HepG2 (cell line): ENCODE data around the gene GPR107. TPM values are rescaled to one million over a fixed set of nuclear protein-coding genes. Genes with fewer than 3 reads are reported as not detected.

ENCODE experiments used
- ATAC-seq: fragments of 200-7000 bp; cut with Tn5 transposase; 3 replicates; pipeline ENCODE4 v1.9.1; 2020; ENCODE audit warnings: mild to moderate bottlenecking, moderate library complexity
- BruUV-seq: library from RNA; stranded (reverse); fragments of 400-500 nt; replicated peaks from 2 replicates; lab custom pipeline; 2021; lab: Mats Ljungman, UMichigan
- CTCF ChIA-PET: fragments of 300-600 bp; formaldehyde crosslinking; extraction: SDS; loops from one replicate; lab custom pipeline; 2021; ENCODE audit warnings: low total read pairs, inconsistent platforms, low intra/inter-chr PET ratio; lab: Yijun Ruan, JAX
- POLR2A ChIA-PET: fragments of 350-600 bp; sonication (Branson Sonifier 250); formaldehyde crosslinking; loops from one replicate; lab custom pipeline; 2020; ENCODE audit warnings: antibody characterized with exemption, inconsistent platforms; lab: Yijun Ruan, JAX
- DNase-seq: peaks from one replicate; pipeline ENCODE4 v3.0.0-alpha.2; 2015; ENCODE audit warnings: low spot score
- FAIRE-seq: peaks from 3 replicates; lab custom pipeline; 2011; peaks lifted over from hg19 to GRCh38; lab: Jason Lieb, UNC
- H2AFZ ChIP-seq: one replicate; pipeline ENCODE4 v1.6.1; 2011; ENCODE audit warnings: low read length, inconsistent platforms
- H3K27ac ChIP-seq: fragments of 300-600 bp; 3 replicates; pipeline ENCODE4 v1.8.0; 2011; ENCODE audit warnings: mixed run types, mild to moderate bottlenecking, mixed read lengths, low read length, inconsistent platforms; ENCODE audit not compliant: insufficient read depth; ENCODE audit errors: extremely low read length
- H3K27me3 ChIP-seq, 2 experiments: fragments of 200-600 bp in 1 of 2; 2 replicates in 1 of 2; 3 replicates in 1 of 2; pipeline versions ENCODE4 v1.6.0 to v1.8.0; 2011; ENCODE audit warnings: low read length in 2 of 2, mild to moderate bottlenecking in 2 of 2, moderate library complexity in 2 of 2, inconsistent platforms in 1 of 2; ENCODE audit not compliant: insufficient read depth in 2 of 2, control insufficient read depth in 1 of 2
- H3K36me3 ChIP-seq, 2 experiments: fragments of 200-600 bp in 1 of 2; replicated peaks in 1 of 2; 2 replicates in 1 of 2; 3 replicates in 1 of 2; pipeline versions ENCODE4 v1.5.1 to v1.8.0; 2011; ENCODE audit warnings: low read length in 2 of 2, inconsistent platforms in 1 of 2; ENCODE audit not compliant: insufficient read depth in 2 of 2, control insufficient read depth in 1 of 2
- H3K4me1 ChIP-seq: 2 replicates; pipeline ENCODE4 v1.5.1; 2012; ENCODE audit warnings: low read length, inconsistent platforms; ENCODE audit not compliant: insufficient read depth
- H3K4me2 ChIP-seq: 2 replicates; pipeline ENCODE4 v1.6.0; 2011; ENCODE audit warnings: low read depth, low read length, inconsistent platforms
- H3K4me3 ChIP-seq, 3 experiments: fragments of 200-600 bp in 1 of 3; sonication (generic), shearing (Covaris generic) in 1 of 3; replicated peaks in 1 of 3; 2 replicates each; pipeline ENCODE4 v1.5.1; 2011 to 2016; ENCODE audit warnings: low read length in 3 of 3, inconsistent platforms in 2 of 3, low read depth in 2 of 3, mild to moderate bottlenecking in 2 of 3, control low read depth in 1 of 3, mixed read lengths in 1 of 3; ENCODE audit not compliant: insufficient read depth in 1 of 3
- H3K79me2 ChIP-seq: one replicate; pipeline ENCODE4 v1.6.1; 2011; ENCODE audit warnings: low read length, inconsistent platforms; ENCODE audit not compliant: insufficient read depth
- H3K9ac ChIP-seq: 2 replicates; pipeline ENCODE4 v1.6.0; 2011; ENCODE audit warnings: mild to moderate bottlenecking, low read depth, low read length, inconsistent platforms; ENCODE audit not compliant: insufficient read depth
- H3K9me3 ChIP-seq: 2 replicates; pipeline ENCODE4 v1.5.1; 2012; ENCODE audit warnings: mild to moderate bottlenecking, low read length
- H4K20me1 ChIP-seq: 2 replicates; pipeline ENCODE4 v1.6.0; 2011; ENCODE audit warnings: inconsistent platforms, mild to moderate bottlenecking, low read length, moderate library complexity; ENCODE audit not compliant: insufficient read depth
- ARNT2 ChIP-seq: sonication (generic); formaldehyde crosslinking; IDR thresholded peaks from 2 replicates; pipeline ENCODE4 v1.8.0; 2022; ENCODE audit warnings: mild to moderate bottlenecking, low read depth, missing genetic modification reagents, moderate library complexity
- CCDC6 ChIP-seq: sonication (generic); formaldehyde crosslinking; IDR thresholded peaks from 2 replicates; pipeline ENCODE4 v1.8.1; 2022; ENCODE audit warnings: mild to moderate bottlenecking, missing genetic modification reagents, moderate library complexity
- DMAP1 ChIP-seq: IDR thresholded peaks from 2 replicates; pipeline ENCODE4 v1.6.1; 2016
- IKZF4 ChIP-seq: sonication (generic); formaldehyde crosslinking; IDR thresholded peaks from 2 replicates; pipeline ENCODE4 v1.5.1; 2020; ENCODE audit warnings: borderline replicate concordance, mild to moderate bottlenecking, low read depth, missing genetic modification reagents; ENCODE audit errors: not compliant biosample characterization
- MEF2D ChIP-seq: sonication (generic); formaldehyde crosslinking; IDR thresholded peaks from 2 replicates; pipeline ENCODE4 v1.5.1; 2020; ENCODE audit warnings: mild to moderate bottlenecking, missing genetic modification reagents
- SNAI1 ChIP-seq: sonication (generic); formaldehyde crosslinking; IDR thresholded peaks from 2 replicates; pipeline ENCODE4 v1.5.0; 2020; ENCODE audit warnings: mild to moderate bottlenecking, missing genetic modification reagents, borderline replicate concordance
- ZC3H4 ChIP-seq: sonication (generic); formaldehyde crosslinking; IDR thresholded peaks from 2 replicates; pipeline ENCODE4 v1.4.0; 2020; ENCODE audit warnings: missing genetic modification reagents, borderline replicate concordance
- ZNF567 ChIP-seq: sonication (generic); formaldehyde crosslinking; IDR thresholded peaks from 2 replicates; pipeline ENCODE4 v1.8.1; 2023; ENCODE audit warnings: mild to moderate bottlenecking, missing genetic modification reagents, borderline replicate concordance
- ZNF768 ChIP-seq: sonication (generic); formaldehyde crosslinking; IDR thresholded peaks from 2 replicates; pipeline ENCODE4 v1.4.0; 2020; ENCODE audit warnings: missing genetic modification reagents
- ZNF788 ChIP-seq: sonication (generic); formaldehyde crosslinking; IDR thresholded peaks from 2 replicates; pipeline ENCODE4 v1.5.0; 2020; ENCODE audit warnings: mild to moderate bottlenecking, missing genetic modification reagents, borderline replicate concordance
- WGBS: methylation state at CpG from one replicate; pipeline ENCODE4 v1.1.6; 2017; ENCODE audit warnings: low lambda C conversion rate; 5-methylcytosine and 5-hydroxymethylcytosine counted together
- in situ Hi-C: cut with HindIII; loops from 2 replicates; pipeline ENCODE4 v1.10.0; 2017; ENCODE audit warnings: low pct_unique_long_range_greater_than_20kb; ENCODE audit not compliant: extremely low pct_ligation_motif_present
- intact Hi-C: fragments of 100-400 bp; cut with micrococcal nuclease; formaldehyde crosslinking; loops from one replicate; pipeline ENCODE4 v1.10.0; 2022; ENCODE audit not compliant: unreplicated experiment
- polyA plus RNA-seq, 8 experiments: library from polyadenylated mRNA; depleted of rRNA in 3 of 8; stranded (reverse) in 7 of 8; unstranded in 1 of 8; fragments of >200 nt; fragmentation: Illumina TruSeq in 4 of 8; extraction: Trizol in 4 of 8; gene quantifications; 2 replicates each; pipeline versions ENCODE4 v1.2.1 to v1.2.3, GENCODE V29; 2011 to 2016; ENCODE audit warnings: low read depth in 4 of 8, missing spikeins in 1 of 8, mixed read lengths in 1 of 8; ENCODE audit not compliant: insufficient read depth in 1 of 8
- total RNA-seq, 5 experiments: library from RNA; depleted of rRNA; stranded (reverse); fragments of >200 nt; fragmentation: Illumina TruSeq; extraction: Trizol; gene quantifications; 2 replicates each; pipeline ENCODE4 v1.2.3, GENCODE V29; 2016; ENCODE audit warnings: low read depth in 1 of 5
- TF ChIP-seq, protein P1 (sequence below): sonication (generic); formaldehyde crosslinking; IDR thresholded peaks from 2 replicates; pipeline ENCODE4 v1.5.0; 2020; ENCODE audit warnings: mild to moderate bottlenecking, missing genetic modification reagents, moderate library complexity
- TF ChIP-seq, protein P2 (sequence below), 2 experiments: IDR thresholded peaks; 2 replicates each; pipeline ENCODE4 v1.6.1; 2011 to 2012; ENCODE audit warnings: low read length in 2 of 2, borderline replicate concordance in 1 of 2, low read depth in 1 of 2, mild to moderate bottlenecking in 1 of 2, moderate library complexity in 1 of 2
- TF ChIP-seq, protein P3 (sequence below): sonication (generic); formaldehyde crosslinking; IDR thresholded peaks from 2 replicates; pipeline ENCODE4 v1.4.0; 2020; ENCODE audit warnings: mild to moderate bottlenecking, missing genetic modification reagents
- TF ChIP-seq, protein P4 (sequence below): sonication (generic); formaldehyde crosslinking; IDR thresholded peaks from 2 replicates; pipeline ENCODE4 v1.9.0; 2022; ENCODE audit warnings: missing genetic modification reagents, mild to moderate bottlenecking, borderline replicate concordance

The GPR107 gene
- total and polyA plus RNA-seq, 2 of the 13 experiments (the other 11 are each of a cell fraction or from before 2014, with no cell fraction given) = 22.5 to 24.4 TPM

DNA sequence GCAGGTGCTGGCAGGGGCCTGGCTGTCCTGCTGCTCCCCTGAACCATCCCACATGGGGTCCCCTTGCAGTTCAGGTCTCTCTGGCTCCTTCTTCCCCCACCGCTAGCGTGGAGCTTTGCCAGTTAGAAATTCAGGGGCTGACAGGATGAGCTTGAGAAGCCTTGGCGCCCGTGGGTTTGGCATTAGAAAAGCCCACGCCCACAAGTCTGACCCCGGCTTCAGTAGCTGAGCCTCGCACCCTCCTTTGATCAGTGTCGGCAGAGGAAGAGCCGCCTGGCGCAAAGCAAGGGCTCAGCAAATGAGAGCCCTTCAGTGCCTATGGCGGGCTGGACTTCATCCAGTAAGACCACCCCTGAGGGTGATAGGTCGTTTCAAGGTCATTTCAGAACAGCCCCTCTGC is 88.3 kb downstream of the GPR107 start (continued):
- no peak for TF ChIP-seq ZNF788 (CRISPR knock-in tag)
- no peak for TF ChIP-seq SNAI1 (CRISPR knock-in tag)
- TF ChIP-seq, protein P1, sequence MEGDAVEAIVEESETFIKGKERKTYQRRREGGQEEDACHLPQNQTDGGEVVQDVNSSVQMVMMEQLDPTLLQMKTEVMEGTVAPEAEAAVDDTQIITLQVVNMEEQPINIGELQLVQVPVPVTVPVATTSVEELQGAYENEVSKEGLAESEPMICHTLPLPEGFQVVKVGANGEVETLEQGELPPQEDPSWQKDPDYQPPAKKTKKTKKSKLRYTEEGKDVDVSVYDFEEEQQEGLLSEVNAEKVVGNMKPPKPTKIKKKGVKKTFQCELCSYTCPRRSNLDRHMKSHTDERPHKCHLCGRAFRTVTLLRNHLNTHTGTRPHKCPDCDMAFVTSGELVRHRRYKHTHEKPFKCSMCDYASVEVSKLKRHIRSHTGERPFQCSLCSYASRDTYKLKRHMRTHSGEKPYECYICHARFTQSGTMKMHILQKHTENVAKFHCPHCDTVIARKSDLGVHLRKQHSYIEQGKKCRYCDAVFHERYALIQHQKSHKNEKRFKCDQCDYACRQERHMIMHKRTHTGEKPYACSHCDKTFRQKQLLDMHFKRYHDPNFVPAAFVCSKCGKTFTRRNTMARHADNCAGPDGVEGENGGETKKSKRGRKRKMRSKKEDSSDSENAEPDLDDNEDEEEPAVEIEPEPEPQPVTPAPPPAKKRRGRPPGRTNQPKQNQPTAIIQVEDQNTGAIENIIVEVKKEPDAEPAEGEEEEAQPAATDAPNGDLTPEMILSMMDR (CRISPR knock-in tag) = no peak
- TF ChIP-seq, protein P2, sequence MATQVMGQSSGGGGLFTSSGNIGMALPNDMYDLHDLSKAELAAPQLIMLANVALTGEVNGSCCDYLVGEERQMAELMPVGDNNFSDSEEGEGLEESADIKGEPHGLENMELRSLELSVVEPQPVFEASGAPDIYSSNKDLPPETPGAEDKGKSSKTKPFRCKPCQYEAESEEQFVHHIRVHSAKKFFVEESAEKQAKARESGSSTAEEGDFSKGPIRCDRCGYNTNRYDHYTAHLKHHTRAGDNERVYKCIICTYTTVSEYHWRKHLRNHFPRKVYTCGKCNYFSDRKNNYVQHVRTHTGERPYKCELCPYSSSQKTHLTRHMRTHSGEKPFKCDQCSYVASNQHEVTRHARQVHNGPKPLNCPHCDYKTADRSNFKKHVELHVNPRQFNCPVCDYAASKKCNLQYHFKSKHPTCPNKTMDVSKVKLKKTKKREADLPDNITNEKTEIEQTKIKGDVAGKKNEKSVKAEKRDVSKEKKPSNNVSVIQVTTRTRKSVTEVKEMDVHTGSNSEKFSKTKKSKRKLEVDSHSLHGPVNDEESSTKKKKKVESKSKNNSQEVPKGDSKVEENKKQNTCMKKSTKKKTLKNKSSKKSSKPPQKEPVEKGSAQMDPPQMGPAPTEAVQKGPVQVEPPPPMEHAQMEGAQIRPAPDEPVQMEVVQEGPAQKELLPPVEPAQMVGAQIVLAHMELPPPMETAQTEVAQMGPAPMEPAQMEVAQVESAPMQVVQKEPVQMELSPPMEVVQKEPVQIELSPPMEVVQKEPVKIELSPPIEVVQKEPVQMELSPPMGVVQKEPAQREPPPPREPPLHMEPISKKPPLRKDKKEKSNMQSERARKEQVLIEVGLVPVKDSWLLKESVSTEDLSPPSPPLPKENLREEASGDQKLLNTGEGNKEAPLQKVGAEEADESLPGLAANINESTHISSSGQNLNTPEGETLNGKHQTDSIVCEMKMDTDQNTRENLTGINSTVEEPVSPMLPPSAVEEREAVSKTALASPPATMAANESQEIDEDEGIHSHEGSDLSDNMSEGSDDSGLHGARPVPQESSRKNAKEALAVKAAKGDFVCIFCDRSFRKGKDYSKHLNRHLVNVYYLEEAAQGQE (IDR thresholded peaks at IDR 0.05; ENCODE audit: borderline replicate concordance in 1 of 2, low read depth in 1 of 2, low read length in 2 of 2) = no peak
- no peak for TF ChIP-seq DMAP1 (CRISPR knock-in tag)
- no peak for TF ChIP-seq IKZF4 (CRISPR knock-in tag)

DNA sequence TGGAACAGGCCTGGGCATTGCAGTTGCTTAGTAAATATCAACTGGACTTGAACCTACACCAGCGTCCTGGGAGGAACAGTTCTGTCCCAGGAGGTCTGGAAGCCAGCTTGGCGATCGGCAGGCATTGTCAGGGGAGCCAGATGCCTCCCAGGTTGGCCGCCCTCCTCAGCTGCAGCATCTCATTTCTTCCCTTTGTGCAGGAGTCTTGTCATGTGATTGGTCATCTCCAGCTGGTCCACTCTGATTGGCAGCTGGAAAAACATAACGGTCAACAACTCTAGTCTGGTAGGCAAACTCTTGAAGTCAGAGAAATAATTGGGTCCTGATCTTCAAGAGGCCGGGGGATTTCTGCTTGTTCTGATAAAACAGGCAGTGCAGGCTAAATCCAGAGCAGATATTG is 88.9 kb downstream of the GPR107 start:
- Histone ChIP-seq H3K4me1 (peaks cover 10% of the 10 kb centered on the region; the same call in 1 of the 2 replicates), H3K27me3 (0 out of 5 replicates have a peak, but pooled peaks cover 0 to 6% of the 10 kb centered on the region in 2 experiments), H3K36me3 (no peaks in the 10 kb centered on the region), H3K27ac (no peak overlapping the region), H3K4me3 (no peak overlapping the region), H3K4me2 (no peak overlapping the region), H2AFZ (no peak overlapping the region), H3K79me2 (no peaks in the 10 kb centered on the region), H3K9ac (no peak overlapping the region), H4K20me1 (no peaks in the 10 kb centered on the region), H3K9me3 (no peaks in the 10 kb centered on the region)
- FAIRE-seq = no peak
- POLR2A ChIA-PET = no interaction called here
- 40% methylated on average over 3 of the region's 6 CpGs for WGBS
- CTCF ChIA-PET = no interaction called here
- no peak for ATAC-seq
- in situ Hi-C loops (no loop called here), intact Hi-C loops (no loop called here)
- no peak for DNase-seq
- no TSS peak for BruUV-seq
- TF ChIP-seq ZC3H4 (CRISPR knock-in tag) = no peak
- no peak for TF ChIP-seq MEF2D
- TF ChIP-seq ARNT2 (CRISPR knock-in tag) = no peak
- TF ChIP-seq, protein P3, sequence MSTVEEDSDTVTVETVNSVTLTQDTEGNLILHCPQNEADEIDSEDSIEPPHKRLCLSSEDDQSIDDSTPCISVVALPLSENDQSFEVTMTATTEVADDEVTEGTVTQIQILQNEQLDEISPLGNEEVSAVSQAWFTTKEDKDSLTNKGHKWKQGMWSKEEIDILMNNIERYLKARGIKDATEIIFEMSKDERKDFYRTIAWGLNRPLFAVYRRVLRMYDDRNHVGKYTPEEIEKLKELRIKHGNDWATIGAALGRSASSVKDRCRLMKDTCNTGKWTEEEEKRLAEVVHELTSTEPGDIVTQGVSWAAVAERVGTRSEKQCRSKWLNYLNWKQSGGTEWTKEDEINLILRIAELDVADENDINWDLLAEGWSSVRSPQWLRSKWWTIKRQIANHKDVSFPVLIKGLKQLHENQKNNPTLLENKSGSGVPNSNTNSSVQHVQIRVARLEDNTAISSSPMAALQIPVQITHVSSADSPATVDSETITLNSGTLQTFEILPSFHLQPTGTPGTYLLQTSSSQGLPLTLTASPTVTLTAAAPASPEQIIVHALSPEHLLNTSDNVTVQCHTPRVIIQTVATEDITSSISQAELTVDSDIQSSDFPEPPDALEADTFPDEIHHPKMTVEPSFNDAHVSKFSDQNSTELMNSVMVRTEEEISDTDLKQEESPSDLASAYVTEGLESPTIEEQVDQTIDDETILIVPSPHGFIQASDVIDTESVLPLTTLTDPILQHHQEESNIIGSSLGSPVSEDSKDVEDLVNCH (CRISPR knock-in tag) = no peak
- no peak for TF ChIP-seq CCDC6 (CRISPR knock-in tag)
- TF ChIP-seq ZNF768 (CRISPR knock-in tag) = no peak
- no peak for TF ChIP-seq ZNF567 (CRISPR knock-in tag)
- TF ChIP-seq, protein P4, sequence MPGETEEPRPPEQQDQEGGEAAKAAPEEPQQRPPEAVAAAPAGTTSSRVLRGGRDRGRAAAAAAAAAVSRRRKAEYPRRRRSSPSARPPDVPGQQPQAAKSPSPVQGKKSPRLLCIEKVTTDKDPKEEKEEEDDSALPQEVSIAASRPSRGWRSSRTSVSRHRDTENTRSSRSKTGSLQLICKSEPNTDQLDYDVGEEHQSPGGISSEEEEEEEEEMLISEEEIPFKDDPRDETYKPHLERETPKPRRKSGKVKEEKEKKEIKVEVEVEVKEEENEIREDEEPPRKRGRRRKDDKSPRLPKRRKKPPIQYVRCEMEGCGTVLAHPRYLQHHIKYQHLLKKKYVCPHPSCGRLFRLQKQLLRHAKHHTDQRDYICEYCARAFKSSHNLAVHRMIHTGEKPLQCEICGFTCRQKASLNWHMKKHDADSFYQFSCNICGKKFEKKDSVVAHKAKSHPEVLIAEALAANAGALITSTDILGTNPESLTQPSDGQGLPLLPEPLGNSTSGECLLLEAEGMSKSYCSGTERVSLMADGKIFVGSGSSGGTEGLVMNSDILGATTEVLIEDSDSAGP (CRISPR knock-in tag) = no peak
